Mucosa of stomach (tissue), 1 donor: ENCODE results near the gene ABCA8.
"Not testable (repeated sequence)": the region's sequence is repeated elsewhere in the genome, so short reads cannot be mapped to it uniquely, and the experiment has no call there.

ENCODE experiments used
- H3K27me3 ChIP-seq: one replicate; pipeline ENCODE4 v1.7.0; 2013; ENCODE audit warnings: mild to moderate bottlenecking, low read length; ENCODE audit not compliant: control insufficient read depth, insufficient read depth
- H3K36me3 ChIP-seq: one replicate; pipeline ENCODE4 v1.7.0; 2013; ENCODE audit warnings: low read length; ENCODE audit not compliant: control insufficient read depth, insufficient read depth
- H3K4me1 ChIP-seq: one replicate; pipeline ENCODE4 v1.7.0; 2013; ENCODE audit warnings: mild to moderate bottlenecking, low read length; ENCODE audit not compliant: control insufficient read depth, insufficient read depth
- H3K4me3 ChIP-seq: one replicate; pipeline ENCODE4 v1.7.0; 2013; ENCODE audit warnings: low read length
- H3K9ac ChIP-seq: one replicate; pipeline ENCODE4 v1.7.0; 2013; ENCODE audit warnings: mild to moderate bottlenecking, low read length, moderate library complexity
- H3K9me3 ChIP-seq: one replicate; pipeline ENCODE4 v1.7.0; 2013; ENCODE audit warnings: mild to moderate bottlenecking, low read length, moderate library complexity; ENCODE audit not compliant: control insufficient read depth
- donor health status: Pancreatic carcinoma.

The ABCA8 gene, protein sequence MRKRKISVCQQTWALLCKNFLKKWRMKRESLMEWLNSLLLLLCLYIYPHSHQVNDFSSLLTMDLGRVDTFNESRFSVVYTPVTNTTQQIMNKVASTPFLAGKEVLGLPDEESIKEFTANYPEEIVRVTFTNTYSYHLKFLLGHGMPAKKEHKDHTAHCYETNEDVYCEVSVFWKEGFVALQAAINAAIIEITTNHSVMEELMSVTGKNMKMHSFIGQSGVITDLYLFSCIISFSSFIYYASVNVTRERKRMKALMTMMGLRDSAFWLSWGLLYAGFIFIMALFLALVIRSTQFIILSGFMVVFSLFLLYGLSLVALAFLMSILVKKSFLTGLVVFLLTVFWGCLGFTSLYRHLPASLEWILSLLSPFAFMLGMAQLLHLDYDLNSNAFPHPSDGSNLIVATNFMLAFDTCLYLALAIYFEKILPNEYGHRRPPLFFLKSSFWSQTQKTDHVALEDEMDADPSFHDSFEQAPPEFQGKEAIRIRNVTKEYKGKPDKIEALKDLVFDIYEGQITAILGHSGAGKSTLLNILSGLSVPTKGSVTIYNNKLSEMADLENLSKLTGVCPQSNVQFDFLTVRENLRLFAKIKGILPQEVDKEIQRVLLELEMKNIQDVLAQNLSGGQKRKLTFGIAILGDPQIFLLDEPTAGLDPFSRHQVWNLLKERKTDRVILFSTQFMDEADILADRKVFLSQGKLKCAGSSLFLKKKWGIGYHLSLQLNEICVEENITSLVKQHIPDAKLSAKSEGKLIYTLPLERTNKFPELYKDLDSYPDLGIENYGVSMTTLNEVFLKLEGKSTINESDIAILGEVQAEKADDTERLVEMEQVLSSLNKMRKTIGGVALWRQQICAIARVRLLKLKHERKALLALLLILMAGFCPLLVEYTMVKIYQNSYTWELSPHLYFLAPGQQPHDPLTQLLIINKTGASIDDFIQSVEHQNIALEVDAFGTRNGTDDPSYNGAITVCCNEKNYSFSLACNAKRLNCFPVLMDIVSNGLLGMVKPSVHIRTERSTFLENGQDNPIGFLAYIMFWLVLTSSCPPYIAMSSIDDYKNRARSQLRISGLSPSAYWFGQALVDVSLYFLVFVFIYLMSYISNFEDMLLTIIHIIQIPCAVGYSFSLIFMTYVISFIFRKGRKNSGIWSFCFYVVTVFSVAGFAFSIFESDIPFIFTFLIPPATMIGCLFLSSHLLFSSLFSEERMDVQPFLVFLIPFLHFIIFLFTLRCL (N-terminal part only)

DNA sequence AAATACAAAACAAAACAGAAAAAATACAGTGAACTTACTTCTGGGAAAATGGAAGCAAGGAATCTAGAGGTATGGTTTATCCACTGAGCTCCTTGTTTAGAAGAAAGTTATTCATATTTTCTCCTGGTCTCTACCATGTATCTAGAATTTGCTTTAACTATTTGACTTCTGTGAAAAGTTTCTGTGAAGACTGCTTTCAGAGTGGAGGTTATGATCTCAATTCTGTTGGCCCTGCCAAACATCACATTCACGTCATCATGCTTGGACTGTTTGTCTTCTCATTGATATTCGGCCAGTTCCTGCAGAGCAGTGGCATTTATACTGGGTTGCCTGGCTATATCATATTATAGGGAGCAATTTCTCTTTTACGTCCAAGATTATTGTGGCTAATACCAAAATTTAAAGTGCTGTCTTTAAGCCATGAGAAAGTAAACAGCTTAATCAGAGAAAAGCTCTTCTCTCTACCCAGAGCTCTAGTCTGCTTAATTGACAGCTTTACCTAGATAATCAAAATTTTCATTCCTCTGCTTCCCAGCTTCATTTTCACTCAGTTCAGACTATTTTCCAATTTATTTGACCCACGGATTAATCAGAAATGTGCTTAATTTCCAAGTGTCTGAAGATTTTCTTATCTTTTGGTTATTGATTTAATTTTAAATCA is at the start of gene ABCA8:
Gene ABCA8, minus strand, starts transcription at position 212 of the 661 bp plus-strand sequence. CDS start 13,358 bp downstream, outside the sequence.
- Histone ChIP-seq H3K9me3 (no peaks in the 10 kb centered on the region), H3K36me3 (no peaks in the 10 kb centered on the region), H3K9ac (no peak within 1 kb of the TSS)

DNA sequence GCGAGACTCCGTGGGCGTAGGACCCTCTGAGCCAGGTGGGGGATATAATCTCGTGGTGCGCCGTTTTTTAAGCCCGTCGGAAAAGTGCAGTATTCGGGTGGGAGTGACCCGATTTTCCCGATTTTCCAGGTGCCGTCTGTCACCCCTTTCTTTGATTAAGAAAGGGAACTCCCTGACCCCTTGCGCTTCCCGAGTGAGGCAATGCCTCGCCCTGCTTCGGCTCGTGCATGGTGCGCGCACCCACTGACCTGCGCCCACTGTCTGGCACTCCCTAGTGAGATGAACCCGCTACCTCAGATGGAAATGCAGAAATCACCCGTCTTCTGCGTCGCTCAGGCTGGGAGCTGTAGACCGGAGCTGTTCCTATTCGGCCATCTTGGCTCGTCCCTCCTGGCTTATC is 49.6 kb upstream of the ABCA8 start:
- not testable (repeated sequence) for H3K27me3 ChIP-seq, H3K4me1 ChIP-seq, H3K9ac ChIP-seq, H3K9me3 ChIP-seq, H3K36me3 ChIP-seq, H3K4me3 ChIP-seq

More for the DNA sequence above, at the start of gene ABCA8:
- Histone ChIP-seq H3K4me1 (no peaks in the 10 kb centered on the region), H3K4me3 (no peak within 1 kb of the TSS), H3K27me3 (no peaks in the 10 kb centered on the region)

DNA sequence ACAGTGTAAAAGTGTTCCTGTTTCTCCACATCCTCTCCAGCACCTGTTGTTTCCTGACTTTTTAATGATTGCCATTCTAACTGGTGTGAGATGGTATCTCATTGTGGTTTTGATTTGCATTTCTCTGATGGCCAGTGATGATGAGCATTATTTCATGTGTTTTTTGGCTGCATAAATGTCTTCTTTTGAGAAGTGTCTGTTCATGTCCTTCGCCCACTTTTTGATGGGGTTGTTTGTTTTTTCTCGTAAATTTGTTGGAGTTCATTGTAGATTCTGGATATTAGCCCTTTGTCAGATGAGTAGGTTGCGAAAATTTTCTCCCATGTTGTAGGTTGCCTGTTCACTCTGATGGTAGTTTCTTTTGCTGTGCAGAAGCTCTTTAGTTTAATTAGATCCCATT is 44.6 kb upstream of the ABCA8 start:
- H3K4me3 ChIP-seq, H3K9me3 ChIP-seq, H3K27me3 ChIP-seq, H3K9ac ChIP-seq, H3K4me1 ChIP-seq, H3K36me3 ChIP-seq: not testable (repeated sequence)

DNA sequence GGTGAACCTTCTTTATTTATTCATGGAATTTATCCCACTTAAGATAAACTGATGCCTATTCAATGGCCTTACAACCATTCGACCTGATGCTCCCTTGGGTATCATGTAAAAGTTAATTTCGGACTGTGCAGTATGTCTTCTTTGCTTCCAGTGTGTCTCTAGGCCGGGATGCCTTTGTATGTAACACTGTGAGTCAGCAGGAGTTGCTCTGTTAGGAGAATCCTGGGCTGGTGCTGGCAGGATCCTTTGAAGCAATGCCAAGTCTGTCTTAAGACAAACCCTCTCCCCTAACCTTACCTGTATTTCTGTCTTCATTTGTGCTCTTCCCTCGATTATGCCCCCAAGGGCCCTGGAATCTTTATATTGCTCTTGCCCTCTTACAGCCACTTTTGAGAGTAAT is 37.9 kb upstream of the ABCA8 start:
- Histone ChIP-seq H3K4me1 (no peaks in the 10 kb centered on the region), H3K4me3 (no peak overlapping the region), H3K36me3 (no peaks in the 10 kb centered on the region), H3K9ac (no peak overlapping the region), H3K27me3 (no peaks in the 10 kb centered on the region), H3K9me3 (no peaks in the 10 kb centered on the region)

DNA sequence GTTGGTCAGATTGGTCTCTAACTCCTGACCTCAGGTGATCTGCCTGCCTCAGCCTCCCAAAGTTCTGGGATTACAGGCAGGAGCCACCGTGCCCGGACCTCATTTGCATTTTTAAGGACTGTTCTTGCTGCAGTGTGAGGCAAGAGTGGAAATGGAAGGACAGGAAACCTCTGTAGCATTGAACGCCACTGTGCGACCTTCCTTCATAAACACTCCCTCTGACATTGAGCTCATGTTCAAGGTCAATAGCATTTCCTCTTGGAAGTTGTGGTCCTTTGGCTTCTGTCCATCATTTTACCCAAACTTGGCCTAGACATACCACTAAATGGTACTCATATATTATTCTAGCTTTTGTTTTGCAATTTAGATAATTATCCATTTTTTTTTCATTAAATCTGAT is 32.8 kb upstream of the ABCA8 start:
- no peaks in the 10 kb centered on the region for H3K4me1 ChIP-seq
- no peaks in the 10 kb centered on the region for H3K36me3 ChIP-seq
- H3K27me3 ChIP-seq = no peaks in the 10 kb centered on the region
- H3K9ac ChIP-seq = no peak overlapping the region
- no peak overlapping the region for H3K4me3 ChIP-seq
- no peaks in the 10 kb centered on the region for H3K9me3 ChIP-seq

DNA sequence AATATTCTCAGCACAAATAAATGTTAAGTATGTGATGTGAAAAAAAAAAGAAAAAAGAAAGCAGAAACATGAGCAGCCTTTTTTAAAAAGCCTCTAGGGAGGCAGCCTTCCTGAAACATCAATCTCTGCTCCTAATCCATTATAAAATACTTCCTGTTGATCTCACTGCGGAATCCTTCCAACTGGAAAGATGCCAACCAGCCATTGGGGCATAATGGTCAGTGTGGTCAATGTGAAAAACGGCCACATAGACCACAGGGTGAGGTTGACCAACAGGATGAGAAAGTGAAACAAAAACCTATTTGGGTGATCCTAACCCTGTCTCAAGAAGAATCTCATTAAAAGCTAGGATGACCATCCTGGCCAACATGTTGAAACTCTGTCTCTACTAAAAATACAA is 26.1 kb upstream of the ABCA8 start:
- H3K4me1 ChIP-seq = no peaks in the 10 kb centered on the region
- H3K27me3 ChIP-seq = no peaks in the 10 kb centered on the region
- H3K9ac ChIP-seq = no peak overlapping the region
- no peaks in the 10 kb centered on the region for H3K36me3 ChIP-seq
- H3K4me3 ChIP-seq = no peak overlapping the region
- no peaks in the 10 kb centered on the region for H3K9me3 ChIP-seq

DNA sequence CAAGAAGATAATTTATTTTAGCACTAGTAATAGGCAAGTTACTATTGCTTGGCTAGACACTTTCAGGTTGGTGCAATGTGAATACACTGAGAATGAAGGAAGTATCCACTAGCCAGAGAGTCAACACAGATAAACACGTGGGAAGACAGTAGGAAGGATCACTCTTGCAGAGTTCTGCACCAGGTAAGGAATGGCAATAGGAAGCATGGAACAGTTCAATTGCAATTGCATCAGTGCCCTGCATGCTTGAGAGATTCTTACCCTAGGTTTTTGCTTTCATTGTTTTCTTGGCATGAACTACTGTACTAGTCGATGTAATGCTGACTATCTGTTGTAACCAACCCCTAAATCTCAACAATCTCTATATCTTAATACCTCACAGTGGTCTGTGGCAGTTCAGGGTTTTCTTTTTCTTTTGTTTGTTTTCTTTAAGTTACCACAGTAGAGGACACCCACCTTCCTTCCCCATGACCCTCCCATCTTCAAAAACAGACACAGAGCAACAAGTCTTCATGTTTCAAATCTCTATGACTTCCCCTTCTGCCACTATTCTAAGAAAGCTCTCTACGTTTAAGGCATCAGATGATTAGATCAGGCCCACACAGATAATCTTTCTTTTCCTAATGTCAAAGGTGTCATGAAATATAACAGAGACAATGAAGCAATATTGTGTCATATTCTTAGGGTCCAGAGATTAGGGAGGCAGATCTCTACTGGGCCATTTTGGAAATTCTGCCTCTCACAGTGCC is 18.1 kb upstream of the ABCA8 start:
- Histone ChIP-seq H3K27me3 (no peaks in the 10 kb centered on the region), H3K4me1 (no peaks in the 10 kb centered on the region), H3K9ac (no peak overlapping the region), H3K36me3 (no peaks in the 10 kb centered on the region), H3K9me3 (no peaks in the 10 kb centered on the region), H3K4me3 (no peak overlapping the region)

DNA sequence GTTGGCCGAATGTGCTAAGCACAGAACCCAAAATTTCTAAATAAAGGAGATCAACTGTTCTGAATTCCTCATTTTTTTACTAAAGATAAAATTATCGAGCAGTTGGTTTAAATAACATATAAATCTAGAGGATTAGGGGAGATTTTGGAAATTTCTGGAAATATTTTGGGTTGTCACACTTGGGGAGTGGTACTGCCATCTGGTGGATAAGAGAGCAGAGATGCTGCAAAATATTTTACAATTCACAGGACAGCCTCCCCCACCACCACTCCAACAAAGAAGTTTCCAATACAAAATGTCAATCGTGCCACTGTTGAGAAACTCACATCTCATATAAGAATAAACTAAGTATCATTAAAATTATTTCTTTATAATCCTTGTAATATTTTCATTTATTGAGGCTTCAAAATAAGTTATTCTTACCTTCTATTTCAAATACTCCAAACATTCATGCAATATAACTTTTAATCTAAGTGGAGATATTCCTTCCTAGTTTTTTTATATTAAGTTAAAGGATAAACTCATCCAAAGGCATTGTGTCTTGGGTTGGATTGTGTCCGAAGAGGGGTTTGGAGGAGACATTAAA is 17.0 kb upstream of the ABCA8 start:
- no peak overlapping the region for H3K9ac ChIP-seq
- H3K9me3 ChIP-seq = no peaks in the 10 kb centered on the region
- H3K27me3 ChIP-seq = no peaks in the 10 kb centered on the region
- H3K4me3 ChIP-seq = no peak overlapping the region
- H3K36me3 ChIP-seq = no peaks in the 10 kb centered on the region
- no peaks in the 10 kb centered on the region for H3K4me1 ChIP-seq

DNA sequence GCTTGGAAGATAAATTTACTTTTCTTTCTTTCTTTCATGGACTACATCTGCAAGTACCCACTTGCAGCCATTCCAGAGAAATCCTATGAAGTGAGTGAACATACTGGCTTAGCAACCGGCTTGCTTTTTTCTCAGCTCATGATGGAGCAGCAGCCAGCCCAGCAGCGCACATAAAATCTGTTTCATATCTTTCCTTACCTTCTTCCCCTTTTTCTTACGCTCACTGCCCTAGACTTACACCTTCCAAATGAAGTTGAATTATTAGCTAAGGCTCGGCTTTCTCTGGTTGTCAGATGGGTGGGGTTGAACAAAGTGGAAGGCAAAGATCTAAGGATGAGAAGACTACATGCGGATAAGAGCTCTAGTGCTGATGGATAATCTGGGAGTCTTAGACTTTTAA is 13.9 kb upstream of the ABCA8 start:
- H3K4me1 ChIP-seq = no peaks in the 10 kb centered on the region
- H3K4me3 ChIP-seq = no peak overlapping the region
- no peaks in the 10 kb centered on the region for H3K9me3 ChIP-seq
- H3K9ac ChIP-seq = no peak overlapping the region
- no peaks in the 10 kb centered on the region for H3K36me3 ChIP-seq
- H3K27me3 ChIP-seq = no peaks in the 10 kb centered on the region

DNA sequence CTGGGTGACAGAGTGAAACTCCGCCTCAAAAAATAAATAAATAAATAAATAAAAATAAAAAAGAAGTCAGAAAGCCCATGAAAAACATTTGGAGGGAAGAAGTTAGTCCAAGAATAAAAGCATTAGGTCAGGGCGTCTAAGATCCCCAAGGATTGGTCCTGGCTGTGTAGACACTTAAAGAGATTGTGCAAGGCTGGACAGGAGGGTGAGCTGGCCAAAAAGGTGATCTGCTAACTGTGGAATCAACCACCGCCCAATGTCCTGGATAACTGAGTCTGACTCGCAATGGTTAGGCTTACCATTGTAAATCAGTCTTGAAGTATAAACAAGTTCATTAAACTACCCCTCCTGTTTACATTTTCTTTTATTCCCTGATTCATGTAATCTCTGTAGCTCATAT is 8.8 kb upstream of the ABCA8 start:
- H3K4me3 ChIP-seq = no peak overlapping the region
- no peaks in the 10 kb centered on the region for H3K4me1 ChIP-seq

More for the DNA sequence above, 8.8 kb upstream of the ABCA8 start:
- no peak overlapping the region for H3K9ac ChIP-seq
- H3K9me3 ChIP-seq = no peaks in the 10 kb centered on the region
- H3K36me3 ChIP-seq = no peaks in the 10 kb centered on the region
- no peaks in the 10 kb centered on the region for H3K27me3 ChIP-seq
